ENCODE results near the gene GRK4. TPM values are rescaled to one million over a fixed set of nuclear protein-coding genes. Genes with fewer than 3 reads are reported as not detected.
A peak's percentile ranks its signal among the peaks of the same experiment; 100 is the strongest.
"Not testable (repeated sequence)": the region's sequence is repeated elsewhere in the genome, so short reads cannot be mapped to it uniquely, and the experiment has no call there.

The GRK4 gene
- total RNA-seq, 4 donors from 2014 or later = 0.95 to 17.3 (median 1.5) TPM

DNA sequence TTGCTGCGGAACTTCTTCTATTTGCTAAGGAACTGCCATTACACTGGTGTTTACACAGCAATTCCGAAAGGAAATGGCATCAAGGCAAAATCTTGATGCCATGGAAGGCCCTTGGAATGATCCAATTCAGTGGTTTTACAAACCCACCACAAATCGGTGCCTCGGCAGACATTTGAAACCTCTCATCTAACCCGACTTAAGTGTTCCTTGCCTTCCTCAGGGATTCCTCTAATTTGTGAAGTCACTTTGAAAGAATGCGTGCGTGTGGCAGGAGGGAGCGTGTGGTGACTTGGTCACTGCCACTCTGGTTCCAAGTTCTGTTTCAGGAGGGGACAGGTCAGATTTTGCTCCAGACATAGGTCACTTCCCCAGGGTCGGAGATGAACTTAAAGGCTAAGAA is 4.9 kb upstream of the GRK4 start:
- no peaks in the 10 kb centered on the region for H3K9me3 ChIP-seq
- H3K4me1 ChIP-seq = peaks cover 6 to 14% (median 6%) of the 10 kb centered on the region in 4 donors
- no peak for DNase-seq
- H3K27me3 ChIP-seq = no peaks in the 10 kb centered on the region
- H3K36me3 ChIP-seq = peaks cover 0 to 33% (median 0%) of the 10 kb centered on the region in 3 donors
- H3K27ac ChIP-seq = no peak overlapping the region
- no peak for TF ChIP-seq POLR2A (IDR thresholded peaks at IDR 0.05)
- TF ChIP-seq, protein P1, sequence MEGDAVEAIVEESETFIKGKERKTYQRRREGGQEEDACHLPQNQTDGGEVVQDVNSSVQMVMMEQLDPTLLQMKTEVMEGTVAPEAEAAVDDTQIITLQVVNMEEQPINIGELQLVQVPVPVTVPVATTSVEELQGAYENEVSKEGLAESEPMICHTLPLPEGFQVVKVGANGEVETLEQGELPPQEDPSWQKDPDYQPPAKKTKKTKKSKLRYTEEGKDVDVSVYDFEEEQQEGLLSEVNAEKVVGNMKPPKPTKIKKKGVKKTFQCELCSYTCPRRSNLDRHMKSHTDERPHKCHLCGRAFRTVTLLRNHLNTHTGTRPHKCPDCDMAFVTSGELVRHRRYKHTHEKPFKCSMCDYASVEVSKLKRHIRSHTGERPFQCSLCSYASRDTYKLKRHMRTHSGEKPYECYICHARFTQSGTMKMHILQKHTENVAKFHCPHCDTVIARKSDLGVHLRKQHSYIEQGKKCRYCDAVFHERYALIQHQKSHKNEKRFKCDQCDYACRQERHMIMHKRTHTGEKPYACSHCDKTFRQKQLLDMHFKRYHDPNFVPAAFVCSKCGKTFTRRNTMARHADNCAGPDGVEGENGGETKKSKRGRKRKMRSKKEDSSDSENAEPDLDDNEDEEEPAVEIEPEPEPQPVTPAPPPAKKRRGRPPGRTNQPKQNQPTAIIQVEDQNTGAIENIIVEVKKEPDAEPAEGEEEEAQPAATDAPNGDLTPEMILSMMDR (IDR thresholded peaks at IDR 0.05) = no peak
- no peak overlapping the region for H3K4me3 ChIP-seq

DNA sequence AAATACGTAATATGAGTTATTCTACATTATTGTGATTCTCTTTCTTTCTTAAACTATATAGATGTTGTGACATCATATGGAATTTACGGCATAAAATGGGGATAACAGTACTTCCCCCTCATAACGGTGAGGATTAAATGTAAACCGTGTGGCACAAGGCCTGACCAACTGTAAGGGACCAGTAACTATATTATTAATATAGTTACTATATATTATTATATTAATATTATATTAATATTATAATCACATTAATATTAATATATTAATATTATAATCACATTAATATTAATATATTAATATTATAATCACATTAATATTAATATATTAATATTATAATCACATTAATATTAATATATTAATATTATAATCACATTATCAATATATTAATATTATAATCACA is 2.9 kb upstream of the GRK4 start:
- not testable (repeated sequence) for H3K9me3 ChIP-seq, DNase-seq, H3K4me3 ChIP-seq, H3K27ac ChIP-seq, H3K27me3 ChIP-seq
- peaks cover 6 to 20% (median 6%) of the 10 kb centered on the region in 4 donors for H3K4me1 ChIP-seq
- H3K36me3 ChIP-seq = peaks cover 0 to 21% (median 0%) of the 10 kb centered on the region in 3 donors

DNA sequence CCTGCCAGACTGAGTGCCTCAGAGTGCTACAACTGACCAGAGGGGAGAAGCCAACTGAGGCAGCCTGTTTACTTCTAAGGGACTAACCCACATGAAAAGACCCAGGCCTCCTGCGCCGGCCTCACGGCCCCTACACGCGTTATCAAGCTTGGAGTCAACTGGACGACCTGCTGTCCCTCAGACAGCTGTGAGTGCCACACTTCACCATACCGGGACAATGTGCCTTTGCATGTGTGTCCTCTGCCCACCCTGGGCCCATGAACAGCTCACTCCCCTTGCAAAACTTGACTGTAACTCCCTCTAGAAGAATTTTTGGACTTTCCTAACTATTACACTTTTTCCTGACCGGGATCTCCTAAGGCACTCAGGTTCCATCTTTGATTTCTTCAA is 2.0 kb upstream of the GRK4 start:
- H3K36me3 ChIP-seq = peaks cover 0 to 13% (median 0%) of the 10 kb centered on the region in 3 donors
- peak overlapping the region in 3 of 4 donors; percentile 85 to 95 (median 86) for H3K4me3 ChIP-seq
- no peaks in the 10 kb centered on the region for H3K9me3 ChIP-seq
- H3K27me3 ChIP-seq = no peaks in the 10 kb centered on the region
- peak overlapping the region in 1 of 4 donors; percentile 14 for H3K27ac ChIP-seq
- peaks cover 6 to 20% (median 6%) of the 10 kb centered on the region in 4 donors for H3K4me1 ChIP-seq
- peak in 1 of 3 donors; percentile 48 for DNase-seq
- TF ChIP-seq, protein P1 (IDR thresholded peaks at IDR 0.05) = no peak
- TF ChIP-seq POLR2A (IDR thresholded peaks at IDR 0.05) = no peak

DNA sequence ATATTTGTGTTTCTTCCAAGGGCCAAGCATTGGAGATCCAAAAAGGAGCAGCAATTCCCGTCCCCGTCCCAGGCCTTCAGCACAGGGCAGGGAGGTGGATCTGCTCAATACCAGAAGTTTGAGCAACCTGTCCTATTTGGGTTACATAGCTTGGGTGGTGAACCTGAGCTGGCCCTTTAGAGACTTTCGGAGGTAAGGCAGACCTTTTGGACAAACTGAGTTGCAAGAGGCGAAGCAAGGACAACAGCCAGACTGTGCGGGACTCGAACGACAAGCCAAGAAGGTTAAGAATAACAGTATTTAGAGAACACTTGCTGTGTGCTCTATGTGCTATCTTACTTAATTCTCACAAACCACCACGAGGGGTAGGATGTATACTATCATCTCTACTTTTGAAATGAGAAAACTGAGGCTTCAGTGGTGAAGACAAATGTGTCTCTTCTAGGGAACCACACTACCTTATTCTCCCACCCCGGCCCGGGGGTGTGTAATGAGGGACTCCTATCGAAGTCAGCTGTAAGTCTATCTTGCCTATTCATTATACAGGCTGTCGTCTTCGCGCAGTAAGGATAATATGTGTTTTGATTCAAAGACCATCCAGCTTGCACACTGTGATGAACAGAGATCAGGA is 1.4 kb upstream of the GRK4 start:
- peak overlapping the region in 3 of 4 donors; percentile 14 to 89 (median 84) for H3K27ac ChIP-seq
- H3K4me3 ChIP-seq = peak overlapping the region; percentile 67 to 95 (median 86)
- no peaks in the 10 kb centered on the region for H3K9me3 ChIP-seq
- H3K36me3 ChIP-seq = peaks cover 0 to 8% (median 0%) of the 10 kb centered on the region in 3 donors
- TF ChIP-seq POLR2A (IDR thresholded peaks at IDR 0.05) = no peak
- TF ChIP-seq, protein P1 (IDR thresholded peaks at IDR 0.05) = no peak
- DNase-seq = peak in 1 of 3 donors; percentile 46
- H3K27me3 ChIP-seq = no peaks in the 10 kb centered on the region
- peaks cover 6 to 20% (median 6%) of the 10 kb centered on the region in 4 donors for H3K4me1 ChIP-seq

DNA sequence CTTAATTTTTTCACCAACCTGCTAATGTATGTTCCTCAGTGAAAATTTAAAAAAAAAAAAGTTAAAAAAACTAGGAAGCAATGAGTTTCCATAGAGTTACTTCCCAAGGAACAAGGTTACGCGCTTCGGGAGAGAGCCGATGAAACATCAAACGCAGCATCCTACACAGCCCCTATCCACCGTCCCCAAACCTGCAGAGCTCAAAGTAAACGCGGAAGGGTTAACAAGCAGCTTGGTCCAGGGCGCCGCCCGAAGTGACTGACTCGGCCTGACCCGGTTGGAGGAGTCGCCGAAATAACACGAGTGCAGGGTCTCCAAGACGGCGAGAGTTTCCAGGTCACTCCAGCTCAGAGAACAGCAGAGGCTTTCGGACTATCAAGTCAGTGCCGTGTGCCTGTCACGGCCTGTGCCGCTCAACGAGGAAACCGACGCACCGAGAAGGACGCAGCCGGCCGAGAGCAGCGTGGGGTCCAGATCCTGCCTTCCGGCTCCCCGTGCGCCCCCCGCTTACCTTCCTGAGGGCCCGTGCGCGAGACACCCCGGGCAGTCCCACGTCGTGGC is 677 bp upstream of the GRK4 start:
- Histone ChIP-seq H3K4me1 (peaks cover 6 to 20% (median 6%) of the 10 kb centered on the region in 4 donors), H3K27me3 (no peaks in the 10 kb centered on the region), H3K9me3 (no peaks in the 10 kb centered on the region), H3K36me3 (peaks cover 0 to under 1% (median 0%) of the 10 kb centered on the region in 3 donors), H3K4me3 (peak overlapping the region; percentile 67 to 95 (median 86)), H3K27ac (peak overlapping the region; percentile 76 to 89 (median 83))
- DNase-seq = no peak
- TF ChIP-seq, protein P1 (IDR thresholded peaks at IDR 0.05) = no peak
- TF ChIP-seq POLR2A (IDR thresholded peaks at IDR 0.05) = no peak

DNA sequence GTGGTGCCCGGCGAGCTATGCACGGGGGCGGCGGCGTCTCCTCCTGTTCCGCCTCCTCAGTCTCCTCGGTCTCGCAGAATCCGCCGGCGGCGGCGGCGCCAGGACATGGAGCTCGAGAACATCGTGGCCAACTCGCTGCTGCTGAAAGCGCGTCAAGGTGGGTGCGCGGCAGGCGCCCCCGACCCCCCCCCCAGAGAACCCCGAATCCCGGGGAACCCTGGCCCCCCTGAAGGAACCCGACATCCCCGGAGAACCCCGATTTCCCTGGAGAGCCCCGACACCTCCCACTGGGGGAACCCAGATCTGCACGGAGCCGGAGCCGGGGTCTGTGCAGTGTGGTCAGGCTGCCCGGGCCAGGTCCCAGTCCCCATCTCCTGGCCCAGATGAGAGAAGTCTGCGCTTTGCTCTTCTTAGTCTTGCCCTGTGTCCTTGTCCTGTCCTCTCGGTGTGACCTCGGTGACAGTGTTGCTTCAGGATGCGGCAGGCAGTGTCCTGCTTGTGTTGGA is 648 bp downstream of the GRK4 start:
- H3K36me3 ChIP-seq = no peaks in the 10 kb centered on the region
- H3K27ac ChIP-seq = peak overlapping the region; percentile 76 to 89 (median 83)
- H3K4me3 ChIP-seq = peak overlapping the region; percentile 67 to 95 (median 86)
- H3K9me3 ChIP-seq = no peaks in the 10 kb centered on the region
- TF ChIP-seq POLR2A (IDR thresholded peaks at IDR 0.05) = no peak
- TF ChIP-seq, protein P1 (IDR thresholded peaks at IDR 0.05) = no peak
- DNase-seq = peak in 1 of 3 donors; percentile 72
- H3K4me1 ChIP-seq = peaks cover 6 to 20% (median 6%) of the 10 kb centered on the region in 4 donors
- no peaks in the 10 kb centered on the region for H3K27me3 ChIP-seq
